K562 (cell line): Measurements from ENCODE around the gene RBM19. TPM values are rescaled to one million over a fixed set of nuclear protein-coding genes. Genes with fewer than 3 reads are reported as not detected.

Experiments used
- ATAC-seq: fragments of 200-7000 bp; cut with Tn5 transposase; 3 replicates; pipeline ENCODE4 v1.9.1; 2020; ENCODE audit warnings: moderate library complexity
- BruUV-seq: library from RNA; stranded (reverse); fragments of 400-500 nt; replicated peaks from 2 replicates; lab custom pipeline; 2021; lab: Mats Ljungman, UMichigan
- CTCF ChIA-PET: fragments of 300-600 bp; formaldehyde crosslinking; extraction: SDS; loops from one replicate; lab custom pipeline; 2021; ENCODE audit warnings: low intra/inter-chr PET ratio; lab: Yijun Ruan, JAX
- POLR2A ChIA-PET: fragments of 300-600, 350-650 bp; sonication (Branson Sonifier 250); formaldehyde crosslinking; extraction: SDS; loops from one replicate; lab custom pipeline; 2021; ENCODE audit warnings: antibody characterized with exemption, inconsistent platforms; lab: Yijun Ruan, JAX
- DNase-seq, 4 experiments: peaks; one replicate each; pipeline versions ENCODE4 v3.0.0 to v3.0.0-alpha.2; 2011 to 2018; ENCODE audit warnings: low spot score in 3 of 4, mixed read lengths in 3 of 4; ENCODE audit errors: extremely low read depth in 1 of 4
- FAIRE-seq: peaks from 2 replicates; lab custom pipeline; 2011; peaks lifted over from hg19 to GRCh38; lab: Jason Lieb, UNC
- H2AFZ ChIP-seq: 2 replicates; pipeline ENCODE4 v1.6.0; 2011; ENCODE audit warnings: low read depth, low read length, control low read depth, inconsistent platforms
- H3K27ac ChIP-seq: fragments of 200-600 bp; 3 replicates; pipeline ENCODE4 v1.8.0; 2011; ENCODE audit warnings: low read depth, mild to moderate bottlenecking, control low read depth, inconsistent platforms, low read length, moderate library complexity, mixed read lengths; ENCODE audit errors: extremely low read depth
- H3K27me3 ChIP-seq, 2 experiments: fragments of 300-600 bp in 1 of 2; 2 replicates in 1 of 2; 3 replicates in 1 of 2; pipeline versions ENCODE4 v1.6.0 to v1.8.0; 2011; ENCODE audit warnings: inconsistent platforms in 2 of 2, low read length in 2 of 2, mild to moderate bottlenecking in 1 of 2, mixed read lengths in 1 of 2, moderate library complexity in 1 of 2; ENCODE audit not compliant: control insufficient read depth in 2 of 2, insufficient read depth in 2 of 2
- H3K36me3 ChIP-seq: fragments of 300-600 bp; 3 replicates; pipeline ENCODE4 v1.8.0; 2011; ENCODE audit warnings: mild to moderate bottlenecking, low read length, inconsistent platforms; ENCODE audit not compliant: control insufficient read depth, insufficient read depth
- H3K4me1 ChIP-seq, 2 experiments: fragments of 200-600 bp in 1 of 2; replicated peaks in 1 of 2; 2 replicates in 1 of 2; 3 replicates in 1 of 2; pipeline versions ENCODE4 v1.5.1 to v1.8.0; 2011; ENCODE audit warnings: inconsistent platforms in 2 of 2, low read length in 2 of 2, mild to moderate bottlenecking in 1 of 2, mixed read lengths in 1 of 2, moderate library complexity in 1 of 2; ENCODE audit not compliant: control insufficient read depth in 2 of 2, insufficient read depth in 2 of 2
- H3K4me2 ChIP-seq: 2 replicates; pipeline ENCODE4 v1.6.1; 2011; ENCODE audit warnings: low read length, control low read depth, inconsistent platforms, mixed read lengths; ENCODE audit not compliant: insufficient read depth
- H3K4me3 ChIP-seq: fragments of 200-600 bp; sonication (generic), shearing (Covaris generic); 2 replicates; pipeline ENCODE4 v1.5.1; 2016; ENCODE audit warnings: control low read depth, inconsistent platforms
- H3K79me2 ChIP-seq: fragments of 200-600 bp; 3 replicates; pipeline ENCODE4 v1.8.0; 2011; ENCODE audit warnings: low read length, inconsistent platforms; ENCODE audit not compliant: control insufficient read depth, insufficient read depth
- H3K9ac ChIP-seq, 2 experiments: 2 replicates each; pipeline versions ENCODE4 v1.6.0 to v1.6.1; 2011; ENCODE audit warnings: low read depth in 2 of 2, low read length in 2 of 2, control low read depth in 1 of 2, inconsistent platforms in 1 of 2, mild to moderate bottlenecking in 1 of 2, mixed read lengths in 1 of 2; ENCODE audit not compliant: insufficient read depth in 1 of 2
- H3K9me1 ChIP-seq: one replicate; pipeline ENCODE4 v1.6.0; 2011; ENCODE audit warnings: inconsistent platforms, mild to moderate bottlenecking, low read length, moderate library complexity; ENCODE audit not compliant: control insufficient read depth, insufficient read depth
- H3K9me3 ChIP-seq: replicated peaks from 2 replicates; pipeline ENCODE4 v1.5.1; 2011; ENCODE audit warnings: low read depth, low read length, inconsistent platforms; ENCODE audit not compliant: control insufficient read depth, insufficient read depth
- H4K20me1 ChIP-seq: replicated peaks from 2 replicates; pipeline ENCODE4 v1.6.1; 2011; ENCODE audit warnings: low read length, inconsistent platforms, mixed read lengths; ENCODE audit not compliant: control insufficient read depth, insufficient read depth
- ARID2 ChIP-seq: fragments of 450-650 bp; IDR thresholded peaks from 2 replicates; pipeline ENCODE4 v1.6.1; 2017; ENCODE audit warnings: antibody characterized with exemption, mild to moderate bottlenecking
- ARID3B ChIP-seq: fragments of 250-450 bp; sonication (Bioruptor Pico); IDR thresholded peaks from 2 replicates; pipeline ENCODE4 v1.4.0; 2020; ENCODE audit warnings: borderline replicate concordance
- BCOR ChIP-seq: fragments of 450-650 bp; IDR thresholded peaks from 2 replicates; pipeline ENCODE4 v1.6.1; 2016
- DACH1 ChIP-seq: fragments of 450-650 bp; IDR thresholded peaks from 2 replicates; pipeline ENCODE4 v1.6.1; 2018; ENCODE audit not compliant: partially characterized antibody
- GABPA ChIP-seq: fragments of 200-800 bp; sonication (Bioruptor generic); conservative IDR thresholded peaks from 2 replicates; pipeline ENCODE4 v1.6.1; 2016; ENCODE audit warnings: low read depth, missing genetic modification characterization, missing compliant biosample characterization
- HNRNPK ChIP-seq: fragments of 200-400 bp; formaldehyde crosslinking; IDR thresholded peaks from one replicate; pipeline ENCODE4 v1.6.1; 2018; ENCODE audit warnings: mild to moderate bottlenecking, low read depth, low read length; ENCODE audit not compliant: poor library complexity, severe bottlenecking
- KDM1A ChIP-seq, 2 experiments: fragments of 450-650 bp; IDR thresholded peaks; 2 replicates each; pipeline ENCODE4 v1.6.1; 2016; ENCODE audit warnings: mild to moderate bottlenecking in 2 of 2
- KDM2B ChIP-seq: fragments of 250-450 bp; sonication (Bioruptor Pico); IDR thresholded peaks from 2 replicates; pipeline ENCODE4 v1.8.0; 2021; ENCODE audit warnings: mild to moderate bottlenecking, moderate library complexity
- LARP7 ChIP-seq: fragments of 450-650 bp; IDR thresholded peaks from 2 replicates; pipeline ENCODE4 v1.6.1; 2016
- MTA3 ChIP-seq: fragments of 450-650 bp; formaldehyde crosslinking; IDR thresholded peaks from 2 replicates; pipeline ENCODE4 v1.6.1; 2017; ENCODE audit warnings: mild to moderate bottlenecking, borderline replicate concordance
- NONO ChIP-seq, 2 experiments: fragments of 200-400 bp in 1 of 2; fragments of 450-650 bp in 1 of 2; formaldehyde crosslinking in 1 of 2; IDR thresholded peaks; 2 replicates each; pipeline ENCODE4 v1.6.1; 2017; ENCODE audit warnings: low read depth in 2 of 2, mild to moderate bottlenecking in 2 of 2, moderate library complexity in 2 of 2, low read length in 1 of 2
- POLR2AphosphoS2 ChIP-seq: IDR thresholded peaks from 2 replicates; pipeline ENCODE4 v1.6.1; 2012; ENCODE audit warnings: low read length, improper control_type of control experiment
- RBM25 ChIP-seq: fragments of 200-400 bp; formaldehyde crosslinking; IDR thresholded peaks from 2 replicates; pipeline ENCODE4 v1.6.1; 2018; ENCODE audit warnings: low read length, low read depth, moderate library complexity; ENCODE audit not compliant: severe bottlenecking
- SMAD4 ChIP-seq: fragments of 250-450 bp; sonication (Bioruptor Pico); conservative IDR thresholded peaks from 2 replicates; pipeline ENCODE4 v1.8.0; 2021; ENCODE audit warnings: inconsistent platforms, mild to moderate bottlenecking, moderate library complexity
- SMARCA5 ChIP-seq: fragments of 450-650 bp; IDR thresholded peaks from 2 replicates; pipeline ENCODE4 v1.6.1; 2016
- TFAM ChIP-seq: fragments of 250-450 bp; sonication (Bioruptor Pico); conservative IDR thresholded peaks from 2 replicates; pipeline ENCODE4 v1.5.0; 2021; ENCODE audit warnings: mild to moderate bottlenecking, moderate library complexity
- ZC3H8 ChIP-seq: fragments of 450-650 bp; IDR thresholded peaks from 2 replicates; pipeline ENCODE4 v1.6.1; 2017
- WGBS: fragments of 100-300 bp; shearing (Covaris generic); methylation state at CpG from one replicate; pipeline ENCODE4 v1.1.6; 2016; ENCODE audit warnings: low coverage, mixed read lengths; ENCODE audit not compliant: insufficient coverage; ENCODE audit errors: missing lambda C conversion rate; 5-methylcytosine and 5-hydroxymethylcytosine counted together
- in situ Hi-C: fragments of 300-500 bp; cut with MboI; formaldehyde crosslinking; loops from 4 replicates; pipeline ENCODE4 v1.15.0; 2018; ENCODE audit warnings: inconsistent platforms, mixed read lengths
- intact Hi-C: fragments of 100-400 bp; cut with micrococcal nuclease; formaldehyde crosslinking; loops from 2 replicates; pipeline ENCODE4 v1.14.2; 2022
- polyA plus RNA-seq, 8 experiments: library from polyadenylated mRNA; depleted of rRNA in 4 of 8; stranded (reverse) in 5 of 8; unstranded in 3 of 8; fragments of >200 nt; fragmentation: Nextera tagmentation in 2 of 8; fragmentation: Illumina TruSeq in 1 of 8; extraction: Ambion mirVana in 2 of 8; extraction: Trizol in 1 of 8; gene quantifications; 2 replicates each; pipeline versions ENCODE4 v1.2.1 to v1.2.3, GENCODE V29; 2011 to 2014; ENCODE audit warnings: inconsistent platforms in 1 of 8, missing spikeins in 1 of 8
- total RNA-seq, 7 experiments: library from RNA; depleted of rRNA in 6 of 7; stranded (reverse); fragments of >200 nt in 6 of 7; fragmentation: Illumina TruSeq in 2 of 7; extraction: Trizol in 2 of 7; gene quantifications; 2 replicates each; pipeline versions ENCODE4 v1.2.1 to v1.2.3, GENCODE V29; 2011 to 2021; ENCODE audit warnings: low replicate concordance in 1 of 7

Gene RBM19
- total and polyA plus RNA-seq, 9 of the 15 experiments (the other 6 are each of a cell fraction or from before 2014, with no cell fraction given), result 16.0 to 58.4 (median 37.9) TPM

GRCh38 chr12:113932381-113933196 is 33.5 kb downstream of the RBM19 start (continued):
- no peak for TF ChIP-seq ARID3B (CRISPR knock-in tag)
- peak in 1 of 2 experiments; percentile 87; a peak in 1 of 4 replicates for TF ChIP-seq NONO (IDR thresholded peaks at IDR 0.05; ENCODE audit: low read depth in 2 of 2, low read length in 1 of 2)
- TF ChIP-seq KDM2B (CRISPR knock-in tag), result no peak

GRCh38 chr12:113931517-113931916 is 34.6 kb downstream of the RBM19 start:
- no TSS peak for BruUV-seq
- CTCF ChIA-PET, result no interaction called here

More at GRCh38 chr12:113931517-113931916, 34.6 kb downstream of the RBM19 start:
- no peaks in the 10 kb centered on the region for H3K79me2 ChIP-seq
- ATAC-seq, result no peak
- peaks cover 75% of the 10 kb centered on the region; the same call in 2 of the 3 replicates for H3K36me3 ChIP-seq
- in situ Hi-C loops, result no loop called here
- H3K9me1 ChIP-seq, result peaks cover 10% of the 10 kb centered on the region
- H3K9ac ChIP-seq, result peak overlapping the region in 1 of 2 experiments; percentile 78; a peak in 1 of 4 replicates
- TF ChIP-seq MTA3 (no peak), TFAM (no peak), ARID2 (no peak), POLR2AphosphoS2 (no peak), SMAD4 (CRISPR knock-in tag) (no peak), HNRNPK (no peak), KDM1A (IDR thresholded peaks at IDR 0.05) (0 out of 4 replicates have a peak, but pooled peaks of 1 of the 2 experiments have one; percentile 24), GABPA (tag) (no peak), SMARCA5 (peak; percentile 39; the same call in 1 of the 2 replicates), ZC3H8 (no peak), BCOR (peak; percentile 60; the same call in 1 of the 2 replicates), LARP7 (no peak), DACH1 (peak; percentile 10), RBM25 (peak; percentile 63)
- intact Hi-C loops, result loop anchor here (5.0 kb wide), 1 partner anchor 284 kb away; no protein-coding TSS in a partner anchor
- no peak overlapping the region for H2AFZ ChIP-seq
- no peaks in the 10 kb centered on the region for H4K20me1 ChIP-seq
- no peaks in the 10 kb centered on the region for H3K9me3 ChIP-seq
- H3K27ac ChIP-seq, result no peak overlapping the region; the same call in 2 of the 3 replicates
- no peak for DNase-seq
- no peak overlapping the region for H3K4me3 ChIP-seq
- POLR2A ChIA-PET, result interaction anchor here (0.7 kb wide), 1 partner anchor 470 kb away, joined by 3 read pairs; no protein-coding TSS in a partner anchor
- no peaks in the 10 kb centered on the region for H3K27me3 ChIP-seq
- no peak for FAIRE-seq
- WGBS, result 93% methylated on average over 3 of the region's 6 CpGs
- H3K4me1 ChIP-seq, result peaks cover 45 to 49% of the 10 kb centered on the region in 2 experiments
- no peak overlapping the region for H3K4me2 ChIP-seq
